Endometrial microvascular endothelial cells (primary cell): ENCODE results near the gene ADAT1. TPM values are rescaled to one million over a fixed set of nuclear protein-coding genes. Genes with fewer than 3 reads are reported as not detected.

ENCODE experiments used
- in situ Hi-C: cut with HindIII; loops from 2 replicates; pipeline ENCODE4 v1.10.0; 2017; ENCODE audit warnings: low sequenced_read_pairs, low pct_unique_long_range_greater_than_20kb; ENCODE audit errors: inconsistent ontology term
- total RNA-seq: library from RNA; depleted of rRNA; stranded (reverse); fragments of >200 nt; gene quantifications from one replicate; pipeline ENCODE4 v1.2.3, GENCODE V29; 2015; ENCODE audit errors: inconsistent ontology term

Gene ADAT1
- total RNA-seq, 1 donor from 2014 or later = 58.7 TPM

DNA sequence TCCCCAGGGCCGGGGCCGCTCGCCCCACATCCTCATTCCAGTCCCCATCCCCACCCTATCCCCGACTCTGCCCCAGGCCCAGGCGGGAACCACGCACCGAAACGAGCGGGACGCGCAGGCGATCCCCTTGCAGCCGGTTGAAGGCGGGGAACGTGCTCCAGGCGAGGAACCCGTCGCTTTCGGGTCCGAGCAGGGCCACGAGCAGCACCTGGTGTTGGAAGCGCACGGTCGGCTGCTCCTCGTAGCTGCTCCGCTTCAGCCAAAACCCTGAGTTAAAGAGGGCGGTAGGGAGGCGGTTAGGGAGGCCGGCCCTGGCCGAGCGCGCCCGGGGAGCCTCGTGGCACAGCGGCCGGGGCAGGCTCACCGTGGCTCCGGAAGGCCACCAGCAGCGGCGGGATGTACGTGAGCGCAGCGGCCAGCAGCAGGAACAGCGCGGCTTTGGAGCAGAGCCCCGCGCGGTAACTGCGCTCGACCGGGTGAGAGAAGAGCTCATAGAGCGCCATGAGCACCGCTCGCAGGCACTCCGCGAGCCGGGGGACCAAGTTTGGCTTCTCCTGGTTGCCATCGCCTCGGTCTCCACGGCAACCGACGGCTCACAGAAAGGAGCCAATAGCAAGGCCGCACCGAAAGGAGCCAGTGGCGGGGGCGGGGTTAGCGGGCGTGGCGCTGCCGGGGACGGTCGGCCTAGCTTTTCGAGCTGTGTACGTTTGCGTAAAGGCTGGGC, 67.2 kb downstream of the ADAT1 start, which contains the start of gene TMEM231:
TMEM231 (minus strand) TSS at position 546 of the 724 bp plus-strand sequence; CDS start at position 503, 43 bp downstream.
- in situ Hi-C loops = loop anchor here (25.0 kb wide), 1 partner anchor 94 kb away; the partner anchor contains the start of gene TMEM170A

DNA sequence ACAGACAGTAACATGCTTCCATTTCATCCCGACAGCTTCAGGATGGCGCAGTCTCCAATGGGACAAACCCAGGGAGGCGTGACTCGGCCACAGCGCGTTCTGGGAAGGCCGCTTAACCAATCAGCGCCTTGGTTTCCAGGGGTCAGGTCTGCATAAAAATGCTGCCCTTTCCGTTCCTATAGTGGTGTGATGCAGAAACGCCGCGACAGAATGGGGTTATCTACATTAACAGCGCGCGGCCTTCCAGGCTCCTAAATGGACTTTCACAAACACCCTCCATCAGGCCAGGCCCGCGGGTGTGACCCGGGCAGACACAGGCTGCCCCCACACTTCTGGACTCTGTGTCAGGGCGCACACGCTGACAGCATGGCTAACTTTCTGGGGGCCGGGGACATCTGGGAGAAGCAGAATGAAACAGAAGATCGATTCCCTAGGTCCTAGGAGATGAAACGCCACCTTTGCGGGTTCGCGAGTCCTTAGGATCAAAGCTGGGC, 67.8 kb downstream of the ADAT1 start:
- in situ Hi-C loops = loop anchor here (25.0 kb wide), 1 partner anchor 93 kb away; the partner anchor contains the start of gene TMEM170A

DNA sequence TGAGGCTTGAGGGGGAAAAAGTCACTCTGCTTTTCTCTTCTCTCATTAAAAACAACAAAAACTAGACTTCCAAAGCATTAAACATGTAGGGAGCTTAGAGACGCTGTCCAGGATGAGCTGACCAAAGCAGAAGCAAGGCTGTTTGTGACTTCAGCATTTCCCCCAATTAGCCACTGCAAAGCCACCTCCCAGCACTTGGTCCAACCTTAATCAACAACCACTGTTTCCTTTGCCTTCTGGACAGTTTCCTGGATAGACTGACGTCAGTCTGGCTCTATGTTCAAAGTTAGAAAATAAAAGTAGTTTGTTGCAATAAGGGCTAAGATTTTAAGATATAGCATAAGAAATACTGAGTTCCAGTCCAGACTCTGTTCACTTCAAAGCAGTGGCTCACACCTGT, 70.1 kb downstream of the ADAT1 start:
- in situ Hi-C loops = loop anchor here (25.0 kb wide), 1 partner anchor 91 kb away; the partner anchor contains the start of gene TMEM170A

DNA sequence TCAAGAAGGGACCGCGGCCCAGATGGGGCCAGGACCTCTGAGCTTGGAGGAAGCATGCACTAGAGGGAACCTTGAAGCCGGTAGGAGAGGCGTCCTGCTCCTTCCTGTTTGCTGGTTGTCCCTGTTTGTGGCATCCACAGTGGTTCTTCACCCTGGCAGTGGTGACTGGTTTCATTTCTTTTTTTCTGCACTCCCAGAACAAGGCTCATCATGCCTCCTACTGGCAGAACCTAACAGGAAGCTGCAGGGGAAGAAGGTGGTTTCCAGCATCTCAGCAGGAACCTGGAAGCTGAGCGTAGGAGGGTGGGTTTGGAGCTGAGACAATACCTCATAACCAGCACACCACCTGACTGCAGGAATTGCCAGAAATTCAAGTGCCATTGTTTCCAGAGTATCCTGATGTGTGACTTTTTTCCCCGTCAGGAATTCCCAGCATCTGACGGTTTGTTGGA, 72.8 kb downstream of the ADAT1 start:
- in situ Hi-C loops = loop anchor here (25.0 kb wide), 1 partner anchor 88 kb away; the partner anchor contains the start of gene TMEM170A

Other genes starting within 250 kb of the ADAT1 start
- 60.5 TPM for gene CFDP1, start 189.8 kb downstream of the ADAT1 start, total RNA-seq
- gene TMEM170A, start 158.6 kb downstream of the ADAT1 start, total RNA-seq = 24.3 TPM
- 0.19 TPM for gene CHST6, start 127.8 kb downstream of the ADAT1 start, total RNA-seq
- not detected for gene CHST5, start 87.2 kb downstream of the ADAT1 start, total RNA-seq
- 5.8 TPM for gene TMEM231, start 67.0 kb downstream of the ADAT1 start, total RNA-seq
- gene GABARAPL2, start 56.9 kb downstream of the ADAT1 start, total RNA-seq = 56.8 TPM
- 218 TPM for gene KARS1, start 24.4 kb upstream of the ADAT1 start, total RNA-seq
- gene TERF2IP, start 24.5 kb upstream of the ADAT1 start, total RNA-seq = 45.5 TPM
- not detected for gene CPHXL2, start 53.7 kb upstream of the ADAT1 start, total RNA-seq
- not detected for gene DUXB, start 78.2 kb upstream of the ADAT1 start, total RNA-seq
- not detected for gene CPHXL, start 103.2 kb upstream of the ADAT1 start, total RNA-seq